Measurements from ENCODE around the gene CHST9. TPM values are rescaled to one million over a fixed set of nuclear protein-coding genes. Genes with fewer than 3 reads are reported as not detected.

Gene CHST9
- total RNA-seq, 1 donor from 2014 or later = 0.82 TPM

- no peaks in the 10 kb centered on the region for H3K36me3 Mint-ChIP-seq (ENCODE audit: low read depth)
- H3K4me1 Mint-ChIP-seq (ENCODE audit: low read depth) = peaks cover 6% of the 10 kb centered on the region
- H3K4me3 Mint-ChIP-seq (ENCODE audit: unreplicated experiment) = peak overlapping the region; percentile 56
- no peak for TF ChIP-seq CTCF (IDR thresholded peaks at IDR 0.05)
- DNase-seq (ENCODE audit: low spot score) = no peak
- H3K27me3 Mint-ChIP-seq (ENCODE audit: low read depth) = peaks cover 46% of the 10 kb centered on the region
- H3K27ac Mint-ChIP-seq (ENCODE audit: unreplicated experiment) = no peak overlapping the region
- H3K9me3 Mint-ChIP-seq (ENCODE audit: low read depth) = no peaks in the 10 kb centered on the region
Measured at GRCh38 chr18:26863122-26863879, 321.8 kb downstream of the CHST9 start.

- Mint-ChIP-seq H3K36me3 (ENCODE audit: low read depth) (no peaks in the 10 kb centered on the region), H3K27me3 (ENCODE audit: low read depth) (peaks cover 41% of the 10 kb centered on the region), H3K9me3 (ENCODE audit: low read depth) (no peaks in the 10 kb centered on the region), H3K27ac (ENCODE audit: unreplicated experiment) (no peak overlapping the region), H3K4me1 (ENCODE audit: low read depth) (peaks cover 6% of the 10 kb centered on the region), H3K4me3 (ENCODE audit: unreplicated experiment) (no peak overlapping the region)
- DNase-seq (ENCODE audit: low spot score) = no peak
- TF ChIP-seq CTCF (IDR thresholded peaks at IDR 0.05) = no peak
Measured at GRCh38 chr18:26862084-26862483, 323.0 kb downstream of the CHST9 start.
